IPS-11a (cell line): ENCODE data around the gene NELFB.
A peak's percentile ranks its signal among the peaks of the same experiment; 100 is the strongest.
"Not testable (repeated sequence)": the region's sequence is repeated elsewhere in the genome, so short reads cannot be mapped to it uniquely, and the experiment has no call there.

ENCODE experiments used
- H3K4me3 ChIP-seq: one replicate; pipeline ENCODE4 v1.5.1; 2013; ENCODE audit warnings: low read depth, low read length, control low read depth

Gene NELFB

DNA sequence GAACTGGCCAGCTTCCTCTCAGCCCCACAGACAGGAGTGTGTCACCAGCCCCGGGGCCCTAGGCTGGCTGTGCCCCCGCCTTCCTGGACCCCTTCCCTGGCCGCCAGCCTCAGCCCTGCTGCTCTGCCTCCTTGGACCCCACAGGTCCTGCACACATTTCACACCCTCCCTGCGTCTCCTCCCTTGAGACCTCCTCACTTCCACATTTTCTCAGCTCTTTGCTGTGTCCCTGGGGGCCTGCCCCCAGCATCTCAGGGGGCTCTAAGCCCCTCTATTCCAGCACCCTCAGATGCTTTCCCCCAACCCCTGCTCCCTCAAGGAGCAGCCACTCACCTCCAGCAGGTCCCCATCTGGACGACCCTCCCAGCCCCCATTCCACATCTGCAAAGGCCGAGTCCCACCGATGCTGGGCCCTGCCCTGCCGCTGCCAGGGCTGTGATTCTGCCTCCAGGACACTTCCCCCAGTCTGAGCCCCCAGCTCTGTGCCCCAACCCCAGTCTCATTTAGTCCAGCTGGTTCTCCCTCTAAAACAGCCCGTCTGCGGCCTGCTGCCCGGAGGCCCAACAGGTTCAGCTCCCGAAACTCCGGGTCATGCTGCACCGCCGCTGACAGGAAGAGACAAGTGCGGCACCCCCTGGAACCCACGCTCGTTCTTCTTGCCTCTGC is 20.2 kb upstream of the NELFB start:
- H3K4me3 ChIP-seq = no peak overlapping the region

DNA sequence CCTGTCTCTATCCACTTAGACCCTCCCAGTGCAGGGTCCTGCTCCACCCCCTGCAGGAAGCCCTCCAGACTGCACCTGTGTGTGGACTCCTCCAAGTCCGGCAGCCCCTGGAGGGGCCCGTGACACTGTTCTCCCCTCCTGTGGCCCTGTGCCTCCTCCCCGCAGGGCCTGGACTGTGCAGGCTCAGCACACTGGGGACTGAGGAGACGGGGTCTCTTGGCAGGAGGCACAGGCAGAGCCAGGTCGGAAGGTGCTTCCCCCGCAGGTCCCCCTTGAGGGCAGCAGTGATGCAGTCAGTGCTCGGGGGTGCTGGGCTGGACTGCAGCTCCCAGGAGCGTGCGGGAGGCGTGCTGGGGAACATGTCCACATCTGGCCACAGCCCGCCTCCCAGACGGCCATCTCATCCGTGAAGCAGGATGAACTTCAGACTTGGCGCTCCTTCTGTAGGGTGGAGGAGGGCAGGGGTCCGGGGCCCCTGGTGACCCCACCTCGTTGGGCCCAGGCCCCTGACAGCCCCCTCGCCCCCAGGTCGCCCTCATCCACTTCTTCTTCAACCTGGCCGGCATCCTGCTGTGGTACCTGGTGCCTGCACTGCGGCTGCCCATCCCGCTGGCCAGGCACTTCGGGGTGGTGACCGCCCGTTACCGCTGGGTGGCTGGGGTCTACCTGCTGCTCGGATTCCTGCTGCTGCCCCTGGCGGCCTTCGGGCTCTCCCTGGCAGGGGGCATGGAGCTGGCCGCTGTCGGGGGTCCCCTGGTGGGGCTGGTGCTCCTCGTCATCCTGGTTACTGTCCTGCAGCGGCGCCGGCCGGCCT is 19.5 kb upstream of the NELFB start:
- no peak overlapping the region for H3K4me3 ChIP-seq

DNA sequence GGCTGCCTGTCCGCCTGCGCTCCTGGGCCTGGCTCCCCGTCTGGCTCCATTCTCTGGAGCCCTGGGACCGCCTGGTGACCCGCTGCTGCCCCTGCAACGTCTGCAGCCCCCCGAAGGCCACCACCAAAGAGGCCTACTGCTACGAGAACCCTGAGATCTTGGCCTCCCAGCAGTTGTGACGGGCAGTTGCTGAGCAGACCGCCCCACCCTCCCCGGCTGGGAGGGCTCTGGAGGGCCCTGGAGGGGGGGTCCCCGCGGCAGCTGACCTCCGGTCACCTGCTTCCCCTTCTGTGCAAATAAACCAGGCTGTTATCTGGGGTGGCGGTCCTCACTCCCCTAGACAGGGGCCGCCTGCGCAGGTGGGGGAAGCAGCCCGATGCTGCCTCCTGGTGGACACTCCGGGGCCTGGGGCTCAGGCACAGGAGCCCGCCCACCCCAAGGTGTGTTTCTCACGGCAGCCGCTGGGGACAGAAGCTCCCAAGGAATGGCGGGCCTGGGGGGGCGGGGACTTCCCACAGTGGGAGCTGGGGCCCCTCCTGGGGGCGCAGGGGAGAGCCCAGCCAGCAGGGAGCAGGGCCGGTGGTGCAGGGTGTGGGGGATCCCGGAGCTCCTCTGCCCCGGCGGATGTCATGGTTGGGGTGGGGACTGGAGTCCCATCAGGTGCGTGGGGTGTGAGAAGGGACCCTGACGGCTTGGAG is 18.7 kb upstream of the NELFB start:
- H3K4me3 ChIP-seq = no peak overlapping the region

DNA sequence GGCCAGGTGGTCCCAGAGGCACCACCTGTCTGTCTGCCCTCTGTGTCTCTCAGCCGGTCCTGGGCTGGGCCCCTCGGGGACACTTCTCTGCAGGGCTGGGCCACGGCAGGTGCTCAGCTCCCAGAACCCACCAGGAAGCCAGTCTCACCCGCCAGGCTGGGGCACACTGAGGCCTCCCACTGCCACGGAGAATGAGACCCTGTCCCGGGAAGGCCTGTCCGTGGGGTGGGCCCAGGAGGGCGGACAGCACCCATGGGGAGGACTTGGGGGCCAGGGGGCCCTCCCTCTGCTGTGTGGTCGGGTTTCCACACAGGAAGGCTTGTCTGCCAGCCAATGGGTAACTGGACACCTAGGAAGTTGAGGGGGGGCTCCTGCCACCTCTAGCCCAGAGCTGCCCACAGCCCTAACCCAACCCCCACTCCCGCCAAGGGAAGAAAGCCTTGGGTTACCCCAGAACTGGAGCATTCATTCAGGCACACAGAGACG is 18.1 kb upstream of the NELFB start:
- H3K4me3 ChIP-seq = no peak overlapping the region

DNA sequence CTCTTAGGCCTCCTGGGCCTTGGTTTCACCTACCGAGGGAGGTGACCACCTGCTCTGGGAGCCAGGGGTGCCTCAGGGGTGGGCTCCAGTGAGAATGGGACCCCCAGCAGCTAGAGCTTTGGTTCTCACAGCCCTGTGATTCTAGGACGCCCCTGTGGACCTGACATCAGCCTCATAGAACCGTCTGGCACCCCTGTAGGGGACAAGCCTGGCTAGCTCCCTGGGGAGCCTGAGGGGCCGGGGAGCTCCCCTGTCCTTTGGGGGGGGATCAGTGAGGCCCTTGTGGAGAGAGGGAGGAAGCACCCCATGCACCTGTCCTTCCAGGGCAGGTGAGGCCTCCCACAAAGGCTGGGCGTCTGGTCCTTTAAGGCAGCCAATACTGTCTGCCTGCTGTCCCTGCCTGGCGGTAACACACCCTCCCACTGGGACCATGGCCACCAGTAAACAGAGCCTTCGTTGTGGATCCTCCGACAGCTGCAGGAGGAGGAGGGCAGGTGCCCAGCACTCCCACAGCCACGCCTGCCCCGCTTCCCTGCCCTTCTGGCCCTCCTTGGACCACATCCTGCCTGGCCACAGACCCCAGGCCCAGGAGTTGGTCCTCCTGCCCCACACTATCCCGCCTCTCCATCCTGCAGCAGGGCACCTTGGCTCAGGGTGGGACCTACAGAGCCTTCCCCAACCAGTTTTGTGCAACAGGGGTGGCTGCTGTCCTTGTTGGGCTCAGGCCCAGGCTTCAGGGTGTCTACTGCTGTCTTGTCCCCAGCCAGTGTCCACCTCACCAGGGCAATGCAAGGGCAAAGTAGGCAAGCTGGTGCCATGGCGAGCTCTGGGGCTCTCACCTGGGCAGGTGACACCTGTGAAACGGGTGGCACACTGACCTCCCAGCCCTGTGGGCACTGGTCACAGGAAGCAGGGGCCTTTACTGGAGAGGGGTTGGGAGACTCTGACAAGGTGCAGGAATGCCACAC is 17.1 kb upstream of the NELFB start:
- H3K4me3 ChIP-seq = no peak overlapping the region

DNA sequence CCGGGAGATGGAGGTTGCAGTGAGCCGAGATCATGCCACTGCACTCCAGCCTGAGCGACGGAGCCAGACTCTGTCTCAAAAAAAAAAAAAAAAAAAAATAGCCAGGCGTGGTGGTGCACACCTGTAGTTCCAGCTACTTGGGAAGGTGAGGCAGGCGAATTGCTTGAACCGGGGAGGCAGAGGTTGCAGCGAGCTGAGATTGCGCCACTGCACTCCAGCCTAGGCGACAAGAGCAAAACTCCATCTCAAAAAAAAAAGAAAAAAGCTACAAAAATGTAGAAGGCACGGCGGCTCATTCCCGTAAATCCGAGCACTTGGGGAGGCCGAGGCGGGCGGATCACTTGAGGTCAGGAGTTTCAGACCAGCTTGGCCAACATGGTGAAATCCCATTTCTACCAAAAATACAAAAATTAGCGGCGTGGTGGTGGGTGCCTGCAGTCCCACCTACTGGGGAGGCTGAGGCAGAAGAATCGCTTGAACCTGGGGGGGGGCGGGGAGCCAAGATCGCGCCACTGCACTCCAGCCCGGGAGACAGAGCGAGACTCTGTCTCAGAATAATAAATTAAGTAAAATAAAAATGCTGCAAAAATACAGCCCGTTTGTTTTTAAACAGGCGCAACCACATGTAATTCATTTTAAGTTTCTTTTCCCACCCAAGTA is 15.5 kb upstream of the NELFB start:
- H3K4me3 ChIP-seq = peak overlapping the region; percentile 69

DNA sequence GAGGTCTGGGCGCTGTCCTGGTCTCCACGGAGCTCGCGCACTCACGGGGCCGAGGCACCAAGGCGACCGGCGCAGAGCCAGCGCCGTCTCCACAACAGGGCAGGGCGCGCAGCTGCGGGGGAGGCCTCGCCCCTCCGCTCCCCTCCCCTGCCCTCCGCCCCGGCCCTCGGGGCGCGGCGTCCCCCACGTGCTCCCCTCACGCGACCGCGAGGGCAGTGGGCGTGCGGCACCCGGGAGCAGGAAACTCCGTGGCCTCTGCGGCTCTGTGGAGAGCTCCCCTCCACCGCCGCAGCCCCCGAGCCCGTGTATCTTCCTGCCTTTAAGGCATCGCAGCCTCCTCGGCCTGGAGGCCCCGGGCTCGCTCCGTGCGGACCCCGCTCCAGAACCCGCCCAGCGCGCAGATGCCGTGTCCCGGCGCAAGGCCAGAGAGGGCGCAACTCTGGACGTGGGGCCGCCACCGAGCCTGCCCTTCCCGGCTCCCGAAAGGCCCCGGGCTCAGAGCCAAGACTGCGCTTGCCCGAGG is 14.7 kb upstream of the NELFB start:
- peak overlapping the region; percentile 69 for H3K4me3 ChIP-seq

DNA sequence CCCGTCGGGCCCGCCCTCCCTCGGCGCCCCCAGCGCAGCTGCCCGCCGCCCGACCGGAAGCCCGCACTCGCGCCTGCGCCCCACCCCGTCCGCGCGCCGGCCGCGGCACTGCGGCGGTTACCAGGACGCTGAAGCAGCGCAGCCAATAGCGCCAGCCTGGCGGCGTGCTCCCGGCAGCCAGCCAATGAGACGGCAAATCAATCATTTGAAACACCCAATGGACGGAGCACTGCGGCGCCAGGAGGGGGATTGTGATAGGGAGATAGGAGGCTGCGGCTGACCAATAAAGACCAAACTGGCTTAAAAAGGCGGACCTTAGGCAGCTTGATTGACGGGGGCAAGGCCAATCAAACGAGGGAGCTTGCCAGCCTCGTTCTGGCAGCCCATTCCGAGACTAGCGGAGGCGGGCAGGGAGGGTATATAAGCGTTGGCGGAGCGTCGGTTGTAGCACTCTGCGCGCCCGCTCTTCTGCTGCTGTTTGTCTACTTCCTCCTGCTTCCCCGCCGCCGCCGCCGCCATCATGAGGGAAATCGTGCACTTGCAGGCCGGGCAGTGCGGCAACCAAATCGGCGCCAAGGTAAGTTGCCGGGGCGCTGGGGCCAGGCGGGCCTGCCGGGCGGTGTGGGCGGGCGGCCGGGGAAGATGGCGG is 14.2 kb upstream of the NELFB start, which contains the start of gene TUBB4B:
Gene TUBB4B, plus strand, starts transcription at position 447 of the 649 bp plus-strand sequence. Its CDS starts 74 bp downstream, at position 521.
- H3K4me3 ChIP-seq = peak within 1 kb of the TSS; percentile 89

DNA sequence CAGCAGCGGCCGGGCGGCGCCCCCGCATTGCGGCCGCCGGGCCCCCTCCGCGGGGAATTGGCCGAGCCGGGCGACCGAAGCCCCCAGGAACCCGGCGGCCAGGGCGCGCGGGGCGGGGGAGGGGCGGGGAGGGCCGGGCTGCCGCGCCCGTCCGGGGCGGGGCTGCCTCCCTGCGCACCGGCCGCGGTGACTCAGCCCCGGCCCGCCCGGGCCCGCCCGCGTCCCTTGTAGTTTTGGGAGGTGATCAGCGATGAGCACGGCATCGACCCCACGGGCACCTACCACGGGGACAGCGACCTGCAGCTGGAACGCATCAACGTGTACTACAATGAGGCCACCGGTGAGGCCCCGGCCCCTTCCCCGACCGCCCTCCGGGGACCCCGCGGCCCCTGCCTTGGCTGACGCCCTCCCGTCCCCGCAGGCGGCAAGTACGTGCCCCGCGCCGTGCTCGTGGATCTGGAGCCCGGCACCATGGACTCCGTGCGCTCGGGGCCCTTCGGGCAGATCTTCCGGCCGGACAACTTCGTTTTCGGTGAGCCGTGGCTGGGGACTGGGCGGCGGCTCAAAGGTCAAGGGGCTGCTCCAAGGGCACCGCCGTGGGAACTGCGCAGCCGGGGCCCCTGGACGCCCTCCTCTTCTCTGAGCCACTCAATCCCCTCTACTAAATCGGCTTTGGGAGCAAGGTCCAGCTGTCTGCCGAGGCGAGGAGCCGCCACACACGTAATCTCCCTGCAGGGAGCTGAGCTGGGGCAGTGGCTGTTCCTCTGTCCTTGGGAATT is 13.4 kb upstream of the NELFB start:
- peak overlapping the region; percentile 89 for H3K4me3 ChIP-seq

DNA sequence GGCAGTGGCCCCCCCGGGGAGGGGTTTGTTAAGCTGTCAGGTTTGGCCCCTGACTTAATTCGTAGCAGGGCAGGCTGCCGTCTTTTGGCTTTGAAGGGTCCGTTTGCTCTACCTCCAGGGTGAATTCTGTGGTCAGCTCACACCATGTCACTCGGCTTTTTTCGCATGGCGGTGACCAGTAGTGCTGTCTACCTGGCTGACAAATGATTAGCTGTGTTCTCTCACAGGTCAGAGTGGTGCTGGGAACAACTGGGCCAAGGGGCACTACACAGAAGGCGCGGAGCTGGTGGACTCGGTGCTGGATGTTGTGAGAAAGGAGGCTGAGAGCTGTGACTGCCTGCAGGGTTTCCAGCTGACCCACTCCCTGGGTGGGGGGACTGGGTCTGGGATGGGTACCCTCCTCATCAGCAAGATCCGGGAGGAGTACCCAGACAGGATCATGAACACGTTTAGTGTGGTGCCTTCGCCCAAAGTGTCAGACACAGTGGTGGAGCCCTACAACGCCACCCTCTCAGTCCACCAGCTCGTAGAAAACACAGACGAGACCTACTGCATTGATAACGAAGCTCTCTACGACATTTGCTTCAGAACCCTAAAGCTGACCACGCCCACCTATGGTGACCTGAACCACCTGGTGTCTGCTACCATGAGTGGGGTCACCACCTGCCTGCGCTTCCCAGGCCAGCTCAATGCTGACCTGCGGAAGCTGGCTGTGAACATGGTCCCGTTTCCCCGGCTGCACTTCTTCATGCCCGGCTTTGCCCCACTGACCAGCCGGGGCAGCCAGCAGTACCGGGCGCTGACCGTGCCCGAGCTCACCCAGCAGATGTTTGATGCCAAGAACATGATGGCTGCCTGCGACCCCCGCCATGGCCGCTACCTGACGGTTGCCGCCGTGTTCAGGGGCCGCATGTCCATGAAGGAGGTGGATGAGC is 12.6 kb upstream of the NELFB start:
- H3K4me3 ChIP-seq = peak overlapping the region; percentile 89

DNA sequence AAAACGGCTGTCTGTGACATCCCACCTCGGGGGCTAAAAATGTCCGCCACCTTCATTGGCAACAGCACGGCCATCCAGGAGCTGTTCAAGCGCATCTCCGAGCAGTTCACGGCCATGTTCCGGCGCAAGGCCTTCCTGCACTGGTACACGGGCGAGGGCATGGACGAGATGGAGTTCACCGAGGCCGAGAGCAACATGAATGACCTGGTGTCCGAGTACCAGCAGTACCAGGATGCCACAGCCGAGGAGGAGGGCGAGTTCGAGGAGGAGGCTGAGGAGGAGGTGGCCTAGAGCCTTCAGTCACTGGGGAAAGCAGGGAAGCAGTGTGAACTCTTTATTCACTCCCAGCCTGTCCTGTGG is 11.9 kb upstream of the NELFB start:
- not testable (repeated sequence) for H3K4me3 ChIP-seq

DNA sequence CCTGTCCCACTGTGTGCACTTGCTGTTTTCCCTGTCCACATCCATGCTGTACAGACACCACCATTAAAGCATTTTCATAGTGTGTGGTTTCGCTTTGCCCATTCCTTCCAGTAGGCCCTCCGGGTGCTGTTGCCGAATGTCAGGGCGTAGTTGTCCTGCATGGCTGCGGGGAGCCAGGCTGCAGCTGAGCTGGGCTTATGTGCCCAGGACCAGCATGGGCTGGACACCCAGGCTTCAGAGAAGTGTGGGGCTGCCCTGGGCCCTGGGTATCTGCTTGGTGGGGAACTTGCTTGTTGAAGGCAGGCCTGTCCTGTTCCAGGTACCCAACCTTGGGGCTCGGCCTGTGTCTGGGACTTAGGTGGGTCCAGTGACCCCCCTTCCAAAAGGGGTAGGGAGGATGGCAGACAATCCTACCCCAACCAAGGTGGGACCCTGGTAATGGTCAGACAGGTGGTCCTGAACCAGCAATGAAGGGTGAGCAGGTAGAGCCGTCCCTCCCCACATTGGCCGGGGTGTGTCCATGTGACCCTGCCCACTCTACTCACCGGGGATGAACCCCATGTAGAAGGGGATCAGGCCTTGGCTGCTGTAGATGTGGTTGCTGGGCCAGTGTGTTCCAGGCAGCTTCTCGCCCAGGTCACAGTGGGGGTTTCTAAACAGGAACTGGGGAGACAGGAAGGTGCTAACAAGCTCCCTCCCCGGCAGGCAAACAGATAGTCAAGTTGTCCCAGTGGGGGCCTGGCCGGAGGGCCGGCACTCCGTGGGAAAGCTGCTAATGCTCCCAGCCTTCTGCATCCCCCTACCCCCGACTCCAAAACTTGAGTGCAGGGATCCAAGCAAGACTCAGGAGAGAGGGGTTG is 11.3 kb upstream of the NELFB start:
- H3K4me3 ChIP-seq = no peak overlapping the region

DNA sequence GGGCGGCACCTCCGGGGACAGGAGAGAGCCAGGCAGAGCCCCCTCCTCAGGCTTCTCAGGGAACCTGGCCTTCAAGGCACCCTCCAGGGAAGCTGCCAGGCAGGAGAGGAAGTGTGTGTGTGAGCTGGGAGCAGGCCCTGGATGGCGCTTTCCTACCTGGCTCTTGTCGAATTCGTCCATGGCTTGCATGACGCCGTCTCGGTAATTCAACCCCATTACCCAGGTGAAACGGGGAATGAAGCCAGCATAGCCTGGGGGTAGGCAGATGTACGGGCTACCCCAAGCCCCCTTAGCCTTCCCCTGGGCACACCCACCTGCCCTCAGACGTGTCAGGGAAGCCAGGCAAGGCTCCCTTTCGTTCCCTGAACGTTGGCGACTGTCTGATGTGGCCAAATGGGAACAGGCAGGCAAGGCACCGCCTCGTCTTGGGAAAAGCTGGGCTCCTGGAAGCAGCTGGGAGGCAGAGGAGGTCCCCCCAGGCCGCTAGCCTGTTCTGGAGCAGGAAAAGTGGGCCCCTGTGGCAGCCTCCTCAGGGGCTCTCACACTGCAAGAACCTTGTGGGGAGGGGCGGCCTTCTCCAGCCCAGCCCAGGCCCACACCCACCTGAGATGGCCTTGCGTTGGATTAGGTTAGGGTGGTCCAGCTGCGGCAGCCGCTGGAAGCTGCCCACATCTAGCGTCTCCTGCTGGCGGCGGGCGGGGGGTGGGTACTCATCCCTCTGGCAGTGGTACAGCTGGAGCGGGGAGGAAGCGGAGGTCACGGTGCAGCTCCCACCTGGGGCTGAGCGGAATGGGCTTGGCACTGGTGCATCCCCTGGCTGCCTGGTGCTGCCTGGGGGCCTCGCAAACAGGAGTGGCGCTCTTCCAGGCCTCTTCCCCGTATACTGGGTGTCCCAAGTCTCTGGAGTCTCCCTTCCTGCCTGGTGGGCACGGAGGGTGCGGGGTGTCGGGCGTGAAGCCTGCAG is 10.4 kb upstream of the NELFB start:
- H3K4me3 ChIP-seq = no peak overlapping the region

DNA sequence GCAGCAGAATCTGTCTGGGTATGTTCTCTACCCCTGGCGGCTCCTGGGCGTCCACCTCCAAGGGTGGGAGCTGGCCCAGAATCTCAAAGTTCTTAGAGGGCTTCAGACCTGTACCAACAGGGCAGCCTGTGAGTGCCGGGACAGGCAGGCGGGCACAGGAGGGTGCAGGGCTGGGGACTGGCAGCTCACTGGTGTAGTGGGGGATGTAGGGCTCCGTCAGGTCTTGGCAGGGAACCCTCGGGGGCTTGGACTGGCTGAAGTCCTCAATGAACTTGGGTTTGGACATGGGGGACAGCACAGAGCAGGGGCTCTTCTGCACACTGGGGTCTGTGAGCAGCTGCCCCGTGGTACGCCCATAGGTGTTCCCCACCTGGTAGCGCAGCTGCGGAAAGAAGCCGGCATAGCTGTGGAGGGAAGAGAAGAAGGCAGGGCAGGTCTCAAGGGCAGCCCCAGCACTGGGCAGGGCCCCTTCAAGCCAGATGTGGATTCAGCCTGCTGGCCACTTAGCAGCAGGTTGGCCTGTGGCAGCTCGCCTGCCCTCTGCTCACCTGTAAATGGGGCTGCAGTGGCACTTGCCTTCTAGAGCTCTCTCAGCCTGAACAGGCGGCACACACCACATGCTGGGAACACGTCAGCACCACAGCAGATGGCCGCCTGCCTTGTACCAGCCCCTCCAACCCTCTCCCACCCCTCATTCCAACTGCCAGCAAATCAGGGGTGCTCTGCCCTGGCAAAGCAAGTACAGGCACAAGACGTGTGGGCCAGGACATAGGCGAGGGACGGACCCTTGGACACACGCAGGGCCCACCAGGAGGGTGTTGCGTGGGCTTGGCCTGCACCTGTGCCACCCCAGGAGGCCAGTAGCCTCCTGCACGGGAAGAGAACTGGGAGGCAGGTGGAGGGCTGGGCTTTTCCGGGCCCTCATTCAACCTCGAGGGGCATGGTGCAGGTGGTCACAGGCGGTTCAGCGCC is 9.4 kb upstream of the NELFB start:
- H3K4me3 ChIP-seq = no peak overlapping the region
